ENCODE data around the gene TMEM63B.

Gene TMEM63B

GRCh38 chr6:44171899-44172546 is 44.7 kb downstream of the TMEM63B start:
- TF ChIP-seq CTCF (IDR thresholded peaks at IDR 0.05; ENCODE audit: low read depth, low read length, missing control alignments): no peak

GRCh38 chr6:44172731-44173500 is 45.6 kb downstream of the TMEM63B start:
- no peak overlapping the region for H3K4me3 ChIP-seq (ENCODE audit: low read depth, low read length)
- TF ChIP-seq CTCF (IDR thresholded peaks at IDR 0.05; ENCODE audit: low read depth, low read length, missing control alignments): peak; percentile 96
- peak; percentile 43 for DNase-seq (ENCODE audit: low read depth)

More at GRCh38 chr6:44171899-44172546, 44.7 kb downstream of the TMEM63B start:
- H3K4me3 ChIP-seq (ENCODE audit: low read depth, low read length): no peak overlapping the region
- DNase-seq (ENCODE audit: low read depth): no peak

GRCh38 chr6:44176130-44176761 is 48.9 kb downstream of the TMEM63B start:
- H3K4me3 ChIP-seq (ENCODE audit: low read depth, low read length): no peak overlapping the region
- no peak for TF ChIP-seq CTCF (IDR thresholded peaks at IDR 0.05; ENCODE audit: low read depth, low read length, missing control alignments)
- no peak for DNase-seq (ENCODE audit: low read depth)

- H3K4me3 ChIP-seq (ENCODE audit: low read depth, low read length): peak overlapping the region; percentile 10
- TF ChIP-seq CTCF (IDR thresholded peaks at IDR 0.05; ENCODE audit: low read depth, low read length, missing control alignments): no peak
- peak; percentile 33 for DNase-seq (ENCODE audit: low read depth)
Measured at GRCh38 chr6:44176762-44177509, 49.6 kb downstream of the TMEM63B start.

- TF ChIP-seq CTCF (IDR thresholded peaks at IDR 0.05; ENCODE audit: low read depth, low read length, missing control alignments): no peak
- no peak overlapping the region for H3K4me3 ChIP-seq (ENCODE audit: low read depth, low read length)
- DNase-seq (ENCODE audit: low read depth): no peak
Measured at GRCh38 chr6:44177691-44178423, 50.5 kb downstream of the TMEM63B start.

GRCh38 chr6:44178424-44179071 is 51.2 kb downstream of the TMEM63B start:
- DNase-seq (ENCODE audit: low read depth): no peak
- H3K4me3 ChIP-seq (ENCODE audit: low read depth, low read length): no peak overlapping the region
- no peak for TF ChIP-seq CTCF (IDR thresholded peaks at IDR 0.05; ENCODE audit: low read depth, low read length, missing control alignments)

All from GM12864 (cell line).